Measurements from ENCODE around the gene STIM1. TPM values are rescaled to one million over a fixed set of nuclear protein-coding genes. Genes with fewer than 3 reads are reported as not detected.
A peak's percentile ranks its signal among the peaks of the same experiment; 100 is the strongest.

The STIM1 gene
- total RNA-seq, 1 donor from 2014 or later: 60.8 TPM

DNA sequence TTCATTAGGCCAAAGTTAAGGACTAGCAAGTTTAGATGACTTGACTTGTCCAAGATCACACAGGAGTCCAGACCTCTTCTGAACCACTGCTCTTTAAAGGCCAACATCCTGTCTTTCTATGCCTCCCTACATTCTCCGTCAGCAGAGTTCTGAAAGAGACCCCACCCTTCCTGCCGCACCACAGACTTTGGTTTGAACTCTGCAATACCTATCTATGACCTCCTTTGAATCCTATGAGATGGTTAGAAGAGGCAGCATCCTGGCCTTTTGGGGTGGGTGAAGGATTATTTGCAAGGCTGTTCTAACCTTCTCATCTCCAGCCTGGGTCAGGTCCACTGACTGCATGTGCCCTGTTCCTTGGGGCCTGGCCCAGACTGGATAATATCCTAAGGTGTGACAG lies 234.8 kb downstream of the STIM1 start:
- Histone ChIP-seq H3K27me3 (ENCODE audit: control insufficient read depth, insufficient read depth, low read length) (no peaks in the 10 kb centered on the region), H3K4me3 (ENCODE audit: low read depth, low read length) (no peak overlapping the region), H3K36me3 (ENCODE audit: control insufficient read depth, insufficient read depth, low read length) (peaks cover 5% of the 10 kb centered on the region)
- no peak for FAIRE-seq
- no peak for DNase-seq (ENCODE audit: low read depth)
- no peak for TF ChIP-seq CTCF (IDR thresholded peaks at IDR 0.05; ENCODE audit: insufficient read depth, low read length, severe bottlenecking)

DNA sequence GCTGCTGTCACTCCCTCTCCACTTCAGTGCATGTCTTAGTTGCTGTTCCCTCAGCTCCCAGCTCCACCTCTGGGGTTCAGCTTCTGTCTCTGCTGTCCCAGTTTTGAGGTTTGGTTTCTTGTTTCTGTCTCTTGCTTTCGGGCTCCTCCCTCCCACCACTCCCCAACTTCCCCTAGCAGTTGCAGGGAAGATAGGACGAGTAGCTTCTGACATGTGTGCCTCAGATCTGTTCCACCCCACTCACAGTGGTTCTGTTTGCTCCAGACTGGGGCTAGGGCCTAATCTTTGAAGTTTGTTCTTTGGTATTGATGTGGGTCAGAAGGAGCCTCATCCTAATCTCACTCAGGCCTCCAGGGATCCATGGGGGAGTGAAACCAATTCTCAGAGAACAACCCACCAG lies 236.6 kb downstream of the STIM1 start:
- peaks cover 2% of the 10 kb centered on the region for H3K36me3 ChIP-seq (ENCODE audit: control insufficient read depth, insufficient read depth, low read length)
- no peaks in the 10 kb centered on the region for H3K27me3 ChIP-seq (ENCODE audit: control insufficient read depth, insufficient read depth, low read length)
- no peak for TF ChIP-seq CTCF (IDR thresholded peaks at IDR 0.05; ENCODE audit: insufficient read depth, low read length, severe bottlenecking)
- DNase-seq (ENCODE audit: low read depth) (no peak), FAIRE-seq (no peak)
- H3K4me3 ChIP-seq (ENCODE audit: low read depth, low read length): no peak overlapping the region

DNA sequence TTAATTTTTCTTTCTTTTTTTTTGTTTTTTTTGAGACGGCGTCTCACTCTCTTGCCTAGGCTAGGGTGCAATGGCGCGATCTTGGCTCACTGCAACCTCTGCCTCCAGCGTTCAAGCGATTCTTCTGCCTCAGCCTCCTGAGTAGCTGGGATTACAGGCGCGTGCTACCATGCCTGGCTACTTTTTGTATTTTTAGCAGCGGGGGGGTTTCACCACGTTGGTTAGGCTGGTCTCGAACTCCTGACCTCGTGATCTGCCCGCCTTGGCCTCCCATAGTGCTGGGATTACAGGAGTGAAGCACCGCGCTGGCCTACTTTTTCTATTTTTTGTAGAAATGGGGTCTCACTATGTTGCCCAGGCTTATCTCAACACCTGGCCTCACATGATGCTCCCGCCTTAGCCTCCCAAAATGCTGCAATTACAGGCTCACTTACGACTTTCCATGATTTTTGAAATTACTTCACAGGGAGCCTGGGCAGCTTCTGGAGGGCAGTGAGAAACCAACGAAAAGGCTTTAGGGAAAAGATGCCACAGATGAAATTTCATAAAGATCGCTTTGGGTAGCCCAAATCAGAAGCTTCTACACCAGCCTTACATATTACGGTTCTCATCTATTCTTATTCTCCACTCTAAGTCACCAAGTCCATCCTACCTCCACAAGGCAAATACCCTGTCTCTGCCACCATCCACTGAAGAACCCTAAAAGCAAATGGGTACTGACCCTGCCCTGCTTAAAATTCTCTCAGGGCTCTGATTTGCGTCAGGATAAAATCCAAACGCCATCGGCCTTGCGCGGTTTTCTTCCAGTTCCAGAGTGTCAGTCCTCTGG lies 238.3 kb downstream of the STIM1 start:
- no peak for TF ChIP-seq CTCF (IDR thresholded peaks at IDR 0.05; ENCODE audit: insufficient read depth, low read length, severe bottlenecking)
- no peaks in the 10 kb centered on the region for H3K36me3 ChIP-seq (ENCODE audit: control insufficient read depth, insufficient read depth, low read length)
- no peak for FAIRE-seq

GRCh38 chr11:4094348-4095291 lies 239.2 kb downstream of the STIM1 start, which contains the start of gene RRM1:
Gene RRM1, plus strand, starts transcription at chr11:4094799. Its CDS starts 214 bp downstream, at chr11:4095013.
- H3K36me3 ChIP-seq (ENCODE audit: control insufficient read depth, insufficient read depth, low read length): no peaks in the 10 kb centered on the region
- H3K27me3 ChIP-seq (ENCODE audit: control insufficient read depth, insufficient read depth, low read length): no peaks in the 10 kb centered on the region
- peak; percentile 88 for DNase-seq (ENCODE audit: low read depth)
- FAIRE-seq: no peak
- no peak for TF ChIP-seq CTCF (IDR thresholded peaks at IDR 0.05; ENCODE audit: insufficient read depth, low read length, severe bottlenecking)
- H3K4me3 ChIP-seq (ENCODE audit: low read depth, low read length): peak within 1 kb of the TSS; percentile 96

More for the DNA sequence above, 238.3 kb downstream of the STIM1 start:
- no peaks in the 10 kb centered on the region for H3K27me3 ChIP-seq (ENCODE audit: control insufficient read depth, insufficient read depth, low read length)
- peak overlapping the region; percentile 96 for H3K4me3 ChIP-seq (ENCODE audit: low read depth, low read length)
- peak; percentile 5 for DNase-seq (ENCODE audit: low read depth)

DNA sequence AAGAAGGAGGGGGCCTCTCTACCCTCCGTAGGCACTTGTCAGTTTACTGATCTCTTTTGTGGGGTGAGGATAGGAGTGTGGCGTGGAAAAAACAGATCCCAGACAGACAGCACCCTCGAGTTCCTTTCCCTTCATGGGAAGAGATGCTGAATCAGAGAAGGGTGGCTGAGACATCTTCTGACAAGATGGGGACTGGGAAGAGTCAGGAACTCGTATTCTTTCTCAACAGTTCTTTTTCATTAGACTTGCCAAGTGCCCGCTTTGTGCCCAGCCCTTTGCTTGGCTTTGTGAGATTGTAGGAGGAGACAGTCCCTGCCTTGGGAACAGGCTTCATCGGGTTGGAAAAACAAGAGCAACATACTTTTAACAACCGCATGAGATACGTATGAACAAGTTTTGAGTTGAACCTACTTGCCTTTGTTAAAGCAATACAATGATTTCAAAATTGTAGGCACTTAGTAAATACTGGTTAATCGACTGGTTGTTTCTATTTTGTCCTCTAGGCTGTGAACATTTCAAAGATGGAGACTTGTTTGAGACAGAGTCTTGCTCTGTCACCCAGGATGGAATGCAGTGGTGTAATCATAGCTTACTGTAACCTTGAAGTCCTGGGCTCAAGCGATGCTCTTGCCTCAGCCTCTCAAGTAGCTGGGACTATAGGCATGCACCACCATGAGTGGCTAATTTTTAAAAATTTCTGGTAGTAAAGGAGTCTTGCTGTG lies 240.2 kb downstream of the STIM1 start:
- FAIRE-seq (no peak), DNase-seq (ENCODE audit: low read depth) (peak; percentile 85)
- TF ChIP-seq CTCF (IDR thresholded peaks at IDR 0.05; ENCODE audit: insufficient read depth, low read length, severe bottlenecking): peak; percentile 11
- Histone ChIP-seq H3K4me3 (ENCODE audit: low read depth, low read length) (peak overlapping the region; percentile 96), H3K27me3 (ENCODE audit: control insufficient read depth, insufficient read depth, low read length) (no peaks in the 10 kb centered on the region), H3K36me3 (ENCODE audit: control insufficient read depth, insufficient read depth, low read length) (no peaks in the 10 kb centered on the region)

Data from bronchial epithelial cell (primary cell).